ENCODE measurements around the gene NFKB2. TPM values are rescaled to one million over a fixed set of nuclear protein-coding genes. Genes with fewer than 3 reads are reported as not detected.

Gene NFKB2
- total and polyA plus RNA-seq, 2 of the 4 experiments (the other 2 are of a cell fraction) = 16.1 to 32.3 TPM

DNA sequence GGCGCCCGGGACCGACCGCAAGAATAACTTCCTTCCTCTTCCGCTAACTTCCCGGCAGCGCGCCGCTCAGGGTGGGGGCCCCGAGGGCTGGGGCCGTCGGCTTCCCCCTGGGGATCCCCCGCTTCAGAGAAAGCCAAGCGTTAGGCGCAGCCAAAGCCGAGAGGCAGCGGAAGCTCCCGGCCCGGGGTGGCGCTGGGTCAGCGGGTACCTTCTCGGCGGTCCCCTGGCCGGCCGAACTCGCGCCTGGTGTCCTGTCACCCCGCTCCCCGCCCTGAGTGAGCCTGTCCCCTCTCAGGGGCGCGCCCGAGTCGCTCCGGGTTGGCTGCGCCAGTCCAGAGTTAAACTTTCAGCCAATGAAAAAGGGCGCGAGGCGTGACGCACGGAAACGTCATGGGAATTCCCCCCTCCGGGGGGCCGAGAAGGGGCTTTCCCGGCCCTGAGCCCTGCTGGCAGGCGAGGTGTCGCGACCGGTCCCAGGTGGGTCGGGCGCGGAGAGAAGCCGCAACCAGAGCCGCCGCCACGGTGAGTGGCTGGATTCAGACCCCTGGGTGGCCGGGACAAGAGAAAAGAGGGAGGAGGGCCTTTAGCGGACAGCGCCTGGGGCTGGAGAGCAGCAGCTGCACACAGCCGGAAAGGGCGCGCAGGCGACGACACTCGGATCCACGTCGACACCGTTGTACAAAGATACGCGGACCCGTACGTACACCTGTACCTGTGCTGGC, 1.3 kb upstream of the NFKB2 start (continued):
- TF ChIP-seq, protein P1, sequence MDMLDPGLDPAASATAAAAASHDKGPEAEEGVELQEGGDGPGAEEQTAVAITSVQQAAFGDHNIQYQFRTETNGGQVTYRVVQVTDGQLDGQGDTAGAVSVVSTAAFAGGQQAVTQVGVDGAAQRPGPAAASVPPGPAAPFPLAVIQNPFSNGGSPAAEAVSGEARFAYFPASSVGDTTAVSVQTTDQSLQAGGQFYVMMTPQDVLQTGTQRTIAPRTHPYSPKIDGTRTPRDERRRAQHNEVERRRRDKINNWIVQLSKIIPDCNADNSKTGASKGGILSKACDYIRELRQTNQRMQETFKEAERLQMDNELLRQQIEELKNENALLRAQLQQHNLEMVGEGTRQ (IDR thresholded peaks at IDR 0.05; ENCODE audit: low read depth, low read length) = 0 out of 2 replicates have a peak, but pooled peaks have one; percentile 2

DNA sequence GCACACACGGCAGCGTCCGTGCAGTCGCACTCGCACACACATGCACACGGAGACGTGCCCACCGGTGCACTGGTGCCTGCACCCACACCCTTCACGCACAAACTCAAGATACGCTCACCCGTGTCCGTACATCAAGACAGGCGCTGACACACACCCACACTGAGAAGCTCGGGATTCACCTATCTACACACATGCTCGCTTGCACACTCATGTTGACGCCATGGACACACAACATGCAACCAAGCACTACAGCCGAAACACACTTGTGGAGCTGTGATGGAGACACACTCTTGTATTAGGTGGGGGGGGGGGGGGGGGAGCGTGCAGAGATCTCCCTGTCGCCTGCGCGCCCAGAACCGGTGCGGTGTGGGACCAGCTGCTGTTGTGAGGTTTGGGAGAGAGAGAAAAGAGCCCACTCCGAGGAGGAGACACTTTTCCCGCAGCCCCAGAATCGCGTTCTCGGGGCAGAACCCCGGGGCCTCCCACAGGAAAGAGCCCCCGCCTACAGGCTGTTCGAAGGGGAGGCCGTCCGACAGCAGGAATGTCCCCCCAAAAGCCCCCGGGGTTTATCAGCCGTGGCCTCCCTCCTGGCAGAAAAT, 605 bp upstream of the NFKB2 start:
- POLR2A ChIA-PET (ENCODE audit: unreplicated experiment) = no interaction called here
- intact Hi-C loops (cut with micrococcal nuclease) = loop anchor here (1.0 to 10.0 kb wide), 6 partner anchors 26 to 250 kb away; partner anchors contain the start of gene TRIM8
- peak overlapping the region; percentile 51 for H3K4me3 ChIP-seq (ENCODE audit: insufficient read depth, low read depth, low read length)
- dilution Hi-C loops (cut with HindIII; ENCODE audit: low sequenced_read_pairs, unreplicated experiment) = no loop called here
- no TSS peak for BruUV-seq (replicated peaks)
- no peak overlapping the region for H2BK15ac ChIP-seq (ENCODE audit: low read depth, low read length)
- no peaks in the 10 kb centered on the region for H3K9me3 ChIP-seq (ENCODE audit: control insufficient read depth, insufficient read depth, low read length)
- peak overlapping the region; percentile 67; the same call in 1 of the 2 replicates for H3K14ac ChIP-seq (replicated peaks; ENCODE audit: low read depth, low read length)
- peak overlapping the region; percentile 55 for H3K27ac ChIP-seq (ENCODE audit: insufficient read depth, low read length)
- 0 out of 2 replicates have a peak, but pooled peaks cover 3% of the 10 kb centered on the region for H4K20me1 ChIP-seq (ENCODE audit: insufficient read depth, low read length)
- H2AK9ac ChIP-seq (replicated peaks; ENCODE audit: low read depth, low read length, poor library complexity) = peak overlapping the region; percentile 86
- peak overlapping the region; percentile 37 for H2BK120ac ChIP-seq (ENCODE audit: low read depth, low read length)
- H2BK5ac ChIP-seq (ENCODE audit: low read depth, low read length, poor library complexity, severe bottlenecking) = peak overlapping the region; percentile 82
- peaks cover 16 to 31% of the 10 kb centered on the region in 2 experiments for H3K79me1 ChIP-seq (ENCODE audit: low read depth in 1 of 2, low read length in 2 of 2)
- H2BK20ac ChIP-seq (ENCODE audit: low read depth, low read length) = no peak overlapping the region
- peaks cover 10% of the 10 kb centered on the region for H3K4me1 ChIP-seq (ENCODE audit: control insufficient read depth, insufficient read depth, low read length)
- ATAC-seq (ENCODE audit: low read depth) (0 out of 2 replicates have a peak, but pooled peaks have one; percentile 0), DNase-seq (peak; percentile 55)
- peak overlapping the region; percentile 89 for H3K23ac ChIP-seq (ENCODE audit: low read depth, low read length)
- peak overlapping the region; percentile 99 for H3K4me2 ChIP-seq (ENCODE audit: low read depth, low read length)
- H3K18ac ChIP-seq (ENCODE audit: low read depth, low read length) = peak overlapping the region; percentile 55; the same call in 1 of the 2 replicates
- peak overlapping the region; percentile 25; the same call in 1 of the 2 replicates for H4K5ac ChIP-seq (ENCODE audit: low read depth, low read length)
- peak overlapping the region; percentile 94 for H2AFZ ChIP-seq (replicated peaks; ENCODE audit: low read length, poor library complexity)
- peak overlapping the region; percentile 58 for H3K9ac ChIP-seq (ENCODE audit: low read depth, low read length)
- H3K56ac ChIP-seq (ENCODE audit: extremely low read depth, insufficient read depth, low read length) = no peak overlapping the region; the same call in 1 of the 2 replicates
- H3K27me3 ChIP-seq (ENCODE audit: control insufficient read depth, insufficient read depth, low read length) = no peaks in the 10 kb centered on the region
- in situ Hi-C loops (cut with MboI; ENCODE audit: low sequenced_read_pairs) = loop anchor here (5.0 kb wide), 1 partner anchor 82 kb away; no protein-coding TSS in a partner anchor
- H3K36me3 ChIP-seq (ENCODE audit: control insufficient read depth, insufficient read depth, low read length) = peaks cover 6% of the 10 kb centered on the region; the same call in 1 of the 2 replicates
- peak overlapping the region; percentile 56 to 81; a peak in 2 of 4 replicates for H4K8ac ChIP-seq (ENCODE audit: low read depth in 2 of 2, low read length in 2 of 2)
- 0% methylated on average over 15 of the region's 35 CpGs; no CpG with 5 or more reads in 1 of the 2 experiments for WGBS, 2 experiments (ENCODE audit: extremely low coverage in 2 of 2, insufficient read length in 1 of 2)
- peak overlapping the region; percentile 91 for H2AK5ac ChIP-seq (ENCODE audit: low read depth, low read length)
- peaks cover 10% of the 10 kb centered on the region for H3K9me1 ChIP-seq (ENCODE audit: insufficient read depth, low read length)
- H4K91ac ChIP-seq (ENCODE audit: insufficient read depth, low read depth, low read length) = no peak overlapping the region; the same call in 1 of the 2 replicates
- TF ChIP-seq RAD21 (IDR thresholded peaks at IDR 0.05; ENCODE audit: low read length) = no peak
- no peak for TF ChIP-seq NFE2L2 (IDR thresholded peaks at IDR 0.05; ENCODE audit: low read depth, low read length)
- TF ChIP-seq POLR2A (IDR thresholded peaks at IDR 0.05; ENCODE audit: low read depth, low read length) = no peak; the same call in 1 of the 2 replicates
- no peak for TF ChIP-seq CEBPB (IDR thresholded peaks at IDR 0.05; ENCODE audit: low read depth, low read length)
- no peak for TF ChIP-seq MXI1 (IDR thresholded peaks at IDR 0.05; ENCODE audit: borderline replicate concordance, low read depth, low read length)
- TF ChIP-seq BHLHE40 (IDR thresholded peaks at IDR 0.05; ENCODE audit: low read depth, low read length) = no peak
- TF ChIP-seq, protein P2, sequence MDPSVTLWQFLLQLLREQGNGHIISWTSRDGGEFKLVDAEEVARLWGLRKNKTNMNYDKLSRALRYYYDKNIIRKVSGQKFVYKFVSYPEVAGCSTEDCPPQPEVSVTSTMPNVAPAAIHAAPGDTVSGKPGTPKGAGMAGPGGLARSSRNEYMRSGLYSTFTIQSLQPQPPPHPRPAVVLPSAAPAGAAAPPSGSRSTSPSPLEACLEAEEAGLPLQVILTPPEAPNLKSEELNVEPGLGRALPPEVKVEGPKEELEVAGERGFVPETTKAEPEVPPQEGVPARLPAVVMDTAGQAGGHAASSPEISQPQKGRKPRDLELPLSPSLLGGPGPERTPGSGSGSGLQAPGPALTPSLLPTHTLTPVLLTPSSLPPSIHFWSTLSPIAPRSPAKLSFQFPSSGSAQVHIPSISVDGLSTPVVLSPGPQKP (IDR thresholded peaks at IDR 0.05; ENCODE audit: borderline replicate concordance, low read depth, low read length) = no peak
- no peak; the same call in 1 of the 2 replicates for TF ChIP-seq MAZ (IDR thresholded peaks at IDR 0.05; ENCODE audit: borderline replicate concordance, low read depth, low read length)
- TF ChIP-seq MAFK (IDR thresholded peaks at IDR 0.05; ENCODE audit: low read depth, low read length) = no peak
- no peak for TF ChIP-seq SMC3 (IDR thresholded peaks at IDR 0.05; ENCODE audit: low read depth, low read length)
- H3K4ac ChIP-seq (ENCODE audit: low read depth, low read length) = peak overlapping the region; percentile 84
- CTCF ChIA-PET = interaction anchor here (0.6 to 1.7 kb wide), 5 partner anchors 9 to 193 kb away, joined by 3 to 4 read pairs (median 3); no protein-coding TSS in a partner anchor

Measured in IMR-90 (cell line).